Stomach smooth muscle (tissue), 2 donors: Measurements from ENCODE around the gene RHPN2.
"Not testable (repeated sequence)": the region's sequence is repeated elsewhere in the genome, so short reads cannot be mapped to it uniquely, and the experiment has no call there.

Experiments
- H3K27ac ChIP-seq: one replicate; pipeline ENCODE4 v1.7.0; 2013; ENCODE audit warnings: mild to moderate bottlenecking, low read length, inconsistent platforms
- H3K27me3 ChIP-seq, 2 donors: one replicate each; pipeline ENCODE4 v1.7.0; 2013; ENCODE audit warnings: low read length in 2 of 2; ENCODE audit not compliant: insufficient read depth in 2 of 2, control insufficient read depth in 1 of 2
- H3K36me3 ChIP-seq, 2 donors: one replicate each; pipeline ENCODE4 v1.7.0; 2013; ENCODE audit warnings: low read length in 2 of 2; ENCODE audit not compliant: control insufficient read depth in 2 of 2, insufficient read depth in 2 of 2
- H3K4me1 ChIP-seq: one replicate; pipeline ENCODE4 v1.7.0; 2013; ENCODE audit warnings: low read length; ENCODE audit not compliant: control insufficient read depth, insufficient read depth
- H3K4me3 ChIP-seq, 2 donors: one replicate each; pipeline ENCODE4 v1.7.0; 2013; ENCODE audit warnings: low read length in 2 of 2
- H3K9ac ChIP-seq, 2 donors: one replicate each; pipeline ENCODE4 v1.7.0; 2013; ENCODE audit warnings: low read length in 2 of 2, mild to moderate bottlenecking in 1 of 2
- H3K9me3 ChIP-seq, 2 donors: one replicate each; pipeline ENCODE4 v1.7.0; 2013; ENCODE audit warnings: low read length in 2 of 2; ENCODE audit not compliant: control insufficient read depth in 2 of 2
- donor health status: healthy.
- donor health status: Pancreatic carcinoma.

RHPN2 gene

DNA sequence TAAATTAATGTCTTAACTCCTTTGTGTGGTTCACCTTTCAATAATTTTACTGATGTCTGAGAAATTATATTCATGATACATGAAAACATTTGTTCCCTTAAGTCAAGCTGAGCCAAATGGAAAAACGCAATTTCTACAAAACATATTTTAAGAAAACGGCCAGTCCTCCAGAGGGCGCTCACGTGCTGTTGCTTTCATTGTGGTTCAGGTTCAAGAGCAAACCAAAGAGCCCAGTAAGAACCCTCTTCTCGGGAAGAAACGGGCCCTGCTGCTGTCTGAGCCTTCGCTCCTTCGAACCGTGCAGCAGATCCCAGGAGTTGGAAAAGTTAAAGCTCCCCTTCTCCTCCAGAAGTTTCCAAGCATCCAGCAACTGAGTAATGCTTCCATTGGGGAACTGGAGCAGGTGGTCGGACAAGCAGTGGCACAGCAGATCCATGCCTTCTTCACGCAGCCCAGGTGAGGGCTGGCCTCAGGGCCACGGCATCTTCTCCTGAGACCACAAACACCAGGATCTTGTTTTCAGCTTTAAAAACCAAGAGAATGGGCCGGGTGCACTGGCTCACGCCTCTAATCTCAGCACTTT is 88.4 kb downstream of the RHPN2 start:
- H3K4me3 ChIP-seq, result no peak overlapping the region
- H3K27ac ChIP-seq, result no peak overlapping the region
- H3K9me3 ChIP-seq, result no peaks in the 10 kb centered on the region
- H3K27me3 ChIP-seq, result no peaks in the 10 kb centered on the region
- peaks cover 5% of the 10 kb centered on the region for H3K4me1 ChIP-seq
- no peaks in the 10 kb centered on the region for H3K36me3 ChIP-seq
- no peak overlapping the region for H3K9ac ChIP-seq

DNA sequence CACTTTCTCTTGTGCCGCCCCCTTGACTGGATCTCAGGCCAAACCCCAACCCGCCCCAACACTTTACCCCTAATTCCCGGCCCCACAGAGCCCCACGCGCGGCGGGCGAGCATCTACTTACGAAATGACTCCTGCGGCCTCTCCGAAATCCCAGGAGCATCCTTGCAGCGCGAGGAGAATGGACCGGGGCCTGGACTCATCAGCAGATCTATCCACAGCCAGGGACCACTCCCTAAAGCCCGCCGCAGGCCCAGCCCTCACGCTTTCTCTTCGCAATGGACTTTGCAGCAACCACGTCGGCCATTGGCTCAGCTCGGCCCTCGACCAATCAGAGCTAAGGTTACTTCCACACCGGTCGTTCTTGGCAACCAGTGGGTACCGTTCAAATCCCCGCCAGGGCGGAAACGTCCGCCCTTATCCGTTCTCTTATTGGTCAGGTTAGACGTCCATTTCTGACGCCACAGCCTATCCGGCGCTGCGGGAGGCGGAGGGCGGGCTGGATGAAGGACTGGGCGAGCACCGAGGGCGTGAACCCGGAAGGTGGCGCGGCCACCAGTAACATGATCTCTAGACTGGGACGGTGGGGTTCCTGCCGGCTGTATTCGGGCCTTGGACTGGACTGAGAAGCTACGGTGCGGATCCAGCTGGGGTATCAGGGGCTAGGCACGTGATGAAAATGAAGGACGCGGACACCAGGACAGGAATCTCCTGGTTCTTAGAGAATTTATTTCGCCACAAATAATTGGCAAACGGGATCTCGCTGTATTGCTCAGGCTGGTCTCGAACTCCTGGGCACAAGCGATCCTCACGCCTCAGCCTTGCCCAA is 92.8 kb downstream of the RHPN2 start, which contains the start of the genes CEP89 and FAAP24:
CEP89 (minus strand) TSS at position 244 of the 826 bp plus-strand sequence; CDS start at position 160, 84 bp downstream.
FAAP24 (plus strand) TSS at position 528 of the 826 bp plus-strand sequence. CDS start 955 bp downstream, outside the sequence.
- peak within 1 kb of the TSS; percentile 70 for H3K27ac ChIP-seq
- peaks cover 23% of the 10 kb centered on the region for H3K4me1 ChIP-seq
- H3K9ac ChIP-seq, result peak within 1 kb of the TSS; percentile 82 to 83
- no peaks in the 10 kb centered on the region for H3K36me3 ChIP-seq
- H3K4me3 ChIP-seq, result peak within 1 kb of the TSS; percentile 91 to 99
- H3K9me3 ChIP-seq, result no peaks in the 10 kb centered on the region
- H3K27me3 ChIP-seq, result no peaks in the 10 kb centered on the region

DNA sequence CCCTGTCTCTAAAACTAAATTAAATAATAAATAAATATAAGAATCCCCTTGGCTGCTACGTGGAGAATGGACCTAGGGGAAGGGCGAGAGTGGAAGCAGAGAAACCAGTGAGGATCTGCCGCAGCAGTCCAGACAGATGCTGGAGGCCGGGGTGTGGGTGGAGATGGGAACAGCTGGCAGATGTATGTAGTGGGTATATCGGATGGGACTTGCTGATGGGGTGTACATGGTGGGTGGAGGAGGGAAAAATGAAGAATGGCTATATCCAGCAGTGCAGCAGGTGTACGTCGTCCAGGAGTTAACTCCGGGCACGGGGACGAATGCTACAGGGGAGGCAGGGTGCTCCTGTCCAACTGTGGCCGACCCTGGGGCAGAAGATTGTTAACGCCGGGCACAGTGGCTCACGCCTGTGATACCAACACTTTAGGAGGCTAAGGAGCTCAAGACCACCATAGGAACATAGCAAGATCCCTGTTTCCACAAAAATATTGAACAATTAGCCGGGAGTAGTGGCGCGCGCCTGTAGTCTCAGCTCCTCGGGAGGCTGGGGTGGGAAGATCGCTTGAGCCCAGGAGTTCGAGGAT is 93.6 kb downstream of the RHPN2 start:
- no peak overlapping the region for H3K27ac ChIP-seq
- peak overlapping the region; percentile 71 to 79 for H3K9ac ChIP-seq

DNA sequence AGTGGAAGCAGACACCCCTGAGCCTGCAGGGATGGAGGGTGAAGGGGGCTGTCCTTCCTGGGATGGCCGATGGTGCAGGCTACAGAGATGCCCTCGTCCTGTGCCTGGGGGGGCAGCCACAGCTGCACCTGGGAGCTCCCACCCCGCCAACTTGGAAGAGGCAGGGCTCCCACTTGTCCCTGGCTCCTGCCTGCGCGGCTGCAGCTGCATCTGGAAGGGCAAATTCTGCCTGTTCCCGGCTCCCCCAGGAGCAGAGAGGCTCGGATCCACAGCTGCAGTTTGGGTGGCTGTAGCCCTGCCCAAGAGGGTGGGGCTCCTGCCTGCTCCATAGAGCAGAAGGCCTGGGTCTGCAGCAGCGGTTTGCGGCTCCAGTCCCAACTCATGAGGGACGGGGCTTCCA is 95.1 kb downstream of the RHPN2 start:
- H3K27ac ChIP-seq, result no peak overlapping the region
- H3K9ac ChIP-seq, result no peak overlapping the region
- no peaks in the 10 kb centered on the region for H3K9me3 ChIP-seq
- no peaks in the 10 kb centered on the region for H3K27me3 ChIP-seq
- peaks cover 0 to 4% of the 10 kb centered on the region in 2 donors for H3K36me3 ChIP-seq
- peaks cover 23% of the 10 kb centered on the region for H3K4me1 ChIP-seq
- no peak overlapping the region for H3K4me3 ChIP-seq

More for the DNA sequence above, 93.6 kb downstream of the RHPN2 start:
- peak overlapping the region; percentile 75 to 91 for H3K4me3 ChIP-seq
- H3K27me3 ChIP-seq, result no peaks in the 10 kb centered on the region
- H3K36me3 ChIP-seq, result peaks cover 0 to 2% of the 10 kb centered on the region in 2 donors
- no peaks in the 10 kb centered on the region for H3K9me3 ChIP-seq
- H3K4me1 ChIP-seq, result peaks cover 23% of the 10 kb centered on the region

DNA sequence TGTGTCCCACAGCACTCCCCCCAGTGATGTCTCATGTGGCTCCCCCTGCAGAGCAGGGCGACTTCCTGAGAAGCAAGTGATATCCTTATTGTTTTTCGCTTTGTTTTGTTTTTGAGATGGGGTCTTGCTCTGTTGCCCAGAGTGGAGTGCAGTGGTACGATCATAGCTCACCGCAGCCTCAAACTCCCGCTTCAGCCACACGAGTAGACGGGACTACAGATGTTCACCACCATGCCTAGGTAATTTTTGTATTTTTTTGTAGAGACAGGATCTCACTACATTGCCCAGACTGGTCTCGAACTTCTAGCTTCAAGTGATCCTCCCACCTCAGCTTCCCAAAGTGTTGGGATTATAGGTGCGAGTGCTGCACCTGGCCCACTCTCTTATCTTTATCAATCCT is 97.9 kb downstream of the RHPN2 start:
- H3K9me3 ChIP-seq, result no peaks in the 10 kb centered on the region
- H3K9ac ChIP-seq, result no peak overlapping the region
- no peak overlapping the region for H3K4me3 ChIP-seq
- H3K27ac ChIP-seq, result no peak overlapping the region
- peaks cover 19% of the 10 kb centered on the region for H3K4me1 ChIP-seq
- no peaks in the 10 kb centered on the region for H3K27me3 ChIP-seq
- H3K36me3 ChIP-seq, result peaks cover 15 to 18% of the 10 kb centered on the region in 2 donors

DNA sequence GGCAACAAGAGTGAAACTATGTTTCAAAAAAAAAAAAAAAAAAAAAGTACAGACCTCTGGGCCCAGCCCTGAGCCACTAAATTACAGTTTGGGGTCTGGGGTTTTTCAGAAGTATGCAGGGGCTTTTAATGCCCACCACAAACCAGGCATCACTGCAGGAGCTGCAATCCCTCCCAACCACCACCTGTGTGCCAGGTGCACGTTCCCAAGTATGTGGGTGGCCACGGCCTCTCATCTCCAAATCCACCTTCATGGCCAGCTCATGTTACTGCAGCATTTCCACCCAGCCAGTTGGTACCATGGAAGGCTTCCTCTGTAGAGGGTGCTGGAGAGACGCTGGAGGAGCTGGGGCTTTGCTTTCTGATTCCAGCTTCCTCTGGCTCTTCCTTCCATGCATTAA is 119.4 kb downstream of the RHPN2 start:
- Histone ChIP-seq H3K36me3 (peaks cover 32 to 41% of the 10 kb centered on the region in 2 donors), H3K27me3 (no peaks in the 10 kb centered on the region), H3K9ac (no peak overlapping the region), H3K27ac (no peak overlapping the region), H3K9me3 (no peaks in the 10 kb centered on the region), H3K4me1 (no peaks in the 10 kb centered on the region), H3K4me3 (no peak overlapping the region)

DNA sequence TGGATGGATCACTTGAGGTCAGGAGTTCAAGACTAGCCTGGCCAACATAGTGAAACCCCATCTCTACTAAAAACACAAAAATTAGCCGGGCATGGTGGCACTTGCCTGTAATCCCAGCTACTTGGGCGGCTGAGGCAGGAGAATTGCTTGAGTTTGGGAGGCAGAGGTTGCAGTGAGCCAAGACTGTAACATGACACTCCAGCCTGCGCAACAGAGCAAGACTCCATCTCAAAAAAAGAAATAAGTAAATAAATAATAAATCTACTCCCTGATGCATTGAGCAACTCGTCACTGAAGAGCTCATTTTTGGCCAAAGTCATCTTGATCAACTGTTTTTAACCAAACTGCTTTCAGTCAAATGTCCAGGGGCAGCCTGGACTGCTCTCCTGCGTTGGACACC is 123.4 kb downstream of the RHPN2 start:
- not testable (repeated sequence) for H3K27me3 ChIP-seq, H3K4me3 ChIP-seq, H3K27ac ChIP-seq, H3K4me1 ChIP-seq, H3K9ac ChIP-seq, H3K9me3 ChIP-seq
- peaks cover 26 to 36% of the 10 kb centered on the region in 2 donors for H3K36me3 ChIP-seq

DNA sequence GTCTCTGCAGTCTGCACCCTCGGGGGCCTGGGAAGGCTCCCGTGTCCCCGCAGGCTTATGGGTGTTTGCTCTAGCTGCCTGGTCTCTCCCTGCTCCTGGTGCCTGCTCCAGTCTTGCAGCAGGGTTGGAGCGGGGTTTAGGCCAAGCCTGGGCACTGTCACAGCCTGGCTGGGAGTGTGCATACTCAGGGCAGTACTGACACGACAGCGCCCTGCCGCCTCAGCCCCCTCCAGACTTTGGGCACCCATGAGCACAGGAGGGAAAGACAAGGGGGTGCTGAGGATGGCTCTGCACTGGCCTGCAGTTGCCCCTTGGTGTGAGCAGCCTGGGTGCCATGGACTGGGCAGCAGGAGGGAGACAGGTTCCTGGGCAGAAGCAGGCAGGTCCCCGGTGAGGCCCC is 128.6 kb downstream of the RHPN2 start:
- H3K4me1 ChIP-seq, result no peaks in the 10 kb centered on the region
- H3K27ac ChIP-seq, result no peak overlapping the region
- H3K27me3 ChIP-seq, result no peaks in the 10 kb centered on the region
- H3K9ac ChIP-seq, result no peak overlapping the region
- peaks cover 17 to 26% of the 10 kb centered on the region in 2 donors for H3K36me3 ChIP-seq
- no peaks in the 10 kb centered on the region for H3K9me3 ChIP-seq
- H3K4me3 ChIP-seq, result no peak overlapping the region

DNA sequence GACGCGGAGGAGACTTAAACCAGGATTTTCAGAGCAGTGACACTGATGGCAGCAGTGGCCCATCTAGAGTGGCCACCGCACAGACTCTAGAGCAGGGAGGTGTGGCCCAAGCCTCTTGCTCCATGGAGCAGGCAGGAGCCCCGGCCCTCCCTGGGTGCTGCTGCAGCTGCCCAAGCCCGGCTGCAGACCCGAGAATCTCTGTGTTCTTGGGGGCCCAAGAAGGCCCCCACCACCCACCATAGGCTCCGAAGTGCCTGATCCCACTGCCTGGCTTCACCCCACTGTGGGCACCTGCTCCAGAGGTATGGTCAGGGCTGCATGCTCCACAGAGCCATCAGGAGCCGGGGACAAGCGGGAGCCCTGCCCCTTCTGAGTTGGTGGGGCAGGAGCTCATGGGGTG is 129.1 kb downstream of the RHPN2 start:
- Histone ChIP-seq H3K4me3 (no peak overlapping the region), H3K27ac (no peak overlapping the region), H3K36me3 (peaks cover 19 to 28% of the 10 kb centered on the region in 2 donors), H3K4me1 (no peaks in the 10 kb centered on the region), H3K9ac (no peak overlapping the region), H3K9me3 (no peaks in the 10 kb centered on the region), H3K27me3 (no peaks in the 10 kb centered on the region)

DNA sequence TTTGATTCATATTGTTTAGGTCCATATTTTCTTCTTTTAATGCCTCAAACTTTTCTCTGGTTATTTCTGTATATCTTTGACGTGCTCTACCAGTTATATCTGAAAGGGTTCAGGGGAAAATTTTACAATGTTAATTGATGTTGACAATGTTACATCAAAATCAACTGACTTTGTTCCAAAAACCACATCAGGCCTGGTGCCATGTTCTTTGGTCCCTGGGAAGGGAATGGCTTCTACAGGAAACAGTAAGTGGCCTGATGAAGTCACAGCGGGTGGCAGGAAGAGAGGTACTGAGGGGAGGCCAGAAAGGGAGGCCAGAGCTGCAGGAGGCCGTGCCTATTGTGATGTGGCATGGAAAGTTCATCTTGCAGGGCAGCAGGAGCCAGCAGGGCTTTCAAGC is 131.1 kb downstream of the RHPN2 start:
- peaks cover 25 to 44% of the 10 kb centered on the region in 2 donors for H3K36me3 ChIP-seq

More for the DNA sequence above, 131.1 kb downstream of the RHPN2 start:
- no peak overlapping the region for H3K9ac ChIP-seq
- no peak overlapping the region for H3K27ac ChIP-seq
- no peaks in the 10 kb centered on the region for H3K27me3 ChIP-seq
- H3K4me1 ChIP-seq, result no peaks in the 10 kb centered on the region
- H3K9me3 ChIP-seq, result no peaks in the 10 kb centered on the region
- H3K4me3 ChIP-seq, result no peak overlapping the region
